ENCODE measurements around the gene GJB5.

GJB5 gene

DNA sequence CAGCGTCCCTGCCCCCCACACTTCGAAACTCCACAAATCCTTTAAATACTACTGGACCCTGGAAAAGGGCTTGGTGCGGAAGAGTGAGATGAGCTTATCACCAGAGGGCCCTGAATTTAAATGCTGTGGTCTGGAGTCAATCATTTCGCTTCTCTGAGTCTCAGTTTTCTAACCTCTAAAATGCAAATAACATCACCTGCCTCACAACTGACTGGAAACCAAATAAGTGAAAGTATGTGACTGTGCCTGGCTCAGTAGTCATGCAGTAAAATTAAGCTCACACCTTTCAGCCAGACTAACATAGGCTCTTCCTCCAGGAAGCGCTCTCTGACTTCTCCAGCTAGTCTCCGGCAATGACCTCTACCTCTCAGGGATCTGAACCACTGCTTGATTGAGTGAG lies 42.1 kb downstream of the GJB5 start:
- DNase-seq: no peak

DNA sequence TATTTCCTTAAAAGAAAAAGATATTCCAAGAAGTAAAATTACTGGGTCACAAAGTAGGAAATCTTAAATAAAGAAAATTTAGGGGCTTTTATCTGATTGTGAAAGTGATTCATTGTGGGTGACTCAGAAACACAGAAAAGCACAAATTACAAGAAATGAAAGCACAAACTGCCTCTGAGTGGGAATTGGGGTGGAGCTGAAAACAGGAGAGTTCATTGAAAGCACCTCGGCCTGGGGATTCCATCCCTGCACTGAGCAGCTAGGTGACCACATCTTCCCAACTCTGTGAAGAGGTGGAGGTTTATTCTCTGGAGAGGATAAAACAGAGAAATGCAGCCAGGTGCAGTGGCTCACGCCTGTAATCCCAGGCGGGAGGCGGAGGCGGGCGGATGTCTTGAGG lies 45.4 kb downstream of the GJB5 start:
- no peak for DNase-seq

DNA sequence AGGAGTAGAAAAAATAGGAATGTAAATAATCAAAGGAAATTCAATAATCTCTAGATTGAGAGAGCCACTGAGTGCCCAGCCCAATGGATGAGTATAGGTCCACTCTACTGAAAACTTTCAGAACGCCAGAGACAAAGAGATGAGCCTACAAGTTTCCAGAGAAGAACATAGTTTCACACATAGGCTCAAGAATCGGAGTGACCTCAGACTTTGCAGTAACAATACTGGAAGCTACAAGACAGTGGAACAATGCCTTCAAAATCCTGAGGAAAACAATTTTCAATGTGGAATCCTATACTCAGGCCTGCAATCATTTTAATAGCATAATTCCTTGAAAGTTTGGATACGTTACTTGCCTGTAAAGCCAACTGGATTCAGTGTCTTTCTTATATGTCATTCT lies 48.9 kb downstream of the GJB5 start:
- DNase-seq: no peak

DNA sequence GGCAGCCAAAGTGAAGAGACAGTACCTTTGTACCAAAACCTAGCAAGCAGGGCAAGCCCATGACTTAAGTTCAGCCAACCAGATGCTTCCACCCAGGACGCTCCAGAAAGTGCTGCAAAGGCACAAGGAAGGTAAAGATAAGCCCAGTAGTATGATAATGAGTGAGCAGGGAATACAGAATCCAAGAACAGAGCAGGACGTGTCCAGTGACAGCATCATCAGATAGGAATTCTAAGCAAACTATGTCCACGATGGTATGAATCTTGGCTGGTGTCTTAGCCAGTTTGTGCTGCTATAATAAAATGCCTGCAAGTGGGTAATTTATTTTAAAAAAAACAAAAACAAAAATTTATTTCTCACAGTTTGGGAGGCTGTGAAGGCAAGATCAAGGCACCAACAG lies 51.5 kb downstream of the GJB5 start:
- DNase-seq: no peak
